ENCODE results near the gene TLR8. TPM values are rescaled to one million over a fixed set of nuclear protein-coding genes. Genes with fewer than 3 reads are reported as not detected.
A peak's percentile ranks its signal among the peaks of the same experiment; 100 is the strongest.

Gene TLR8
- total RNA-seq, 4 donors from 2014 or later: 0.22 to 3.1 (median 1.9) TPM; not detected in 1

- peak; percentile 32 for DNase-seq
- peak in 1 of 4 donors; percentile 47 for TF ChIP-seq POLR2A (IDR thresholded peaks at IDR 0.05)
- no peak for TF ChIP-seq CTCF (IDR thresholded peaks at IDR 0.05)
- Histone ChIP-seq H3K27me3 (no peaks in the 10 kb centered on the region), H3K36me3 (no peaks in the 10 kb centered on the region), H3K4me1 (peaks cover 0 to 51% (median 18%) of the 10 kb centered on the region in 3 donors), H3K27ac (peak overlapping the region; percentile 64 to 86 (median 82)), H3K9me3 (no peaks in the 10 kb centered on the region), H3K4me3 (peak overlapping the region in 1 of 4 donors; percentile 20)
- WGBS, 2 donors: 13 to 39% methylated on average over 1 to 11 of the region's 11 CpGs
- intact Hi-C loops (cut with DNase I): loop anchor here (10.0 kb wide), 1 partner anchor 535 kb away; no protein-coding TSS in a partner anchor
Measured at GRCh38 chrX:12949927-12950656, 43.7 kb downstream of the TLR8 start.

- TF ChIP-seq POLR2A (IDR thresholded peaks at IDR 0.05) (no peak), CTCF (IDR thresholded peaks at IDR 0.05) (peak in 5 of 6 experiments; percentile 23 to 53 (median 38))
- Histone ChIP-seq H3K4me1 (peaks cover 0 to 57% (median 22%) of the 10 kb centered on the region in 3 donors), H3K36me3 (no peaks in the 10 kb centered on the region), H3K27me3 (no peaks in the 10 kb centered on the region), H3K27ac (peak overlapping the region; percentile 64 to 86 (median 82)), H3K4me3 (peak overlapping the region in 1 of 4 donors; percentile 20), H3K9me3 (no peaks in the 10 kb centered on the region)
- intact Hi-C loops (cut with DNase I): loop anchor here (10.0 kb wide), 1 partner anchor 534 kb away; no protein-coding TSS in a partner anchor
- DNase-seq: no peak
- 47 to 63% methylated on average over 9 of the region's 9 CpGs for WGBS, 2 donors
Measured at GRCh38 chrX:12950851-12951594, 44.6 kb downstream of the TLR8 start.

GRCh38 chrX:12951595-12951975 is 45.2 kb downstream of the TLR8 start:
- WGBS, 2 donors: 80 to 86% methylated on average over 5 of the region's 5 CpGs
- TF ChIP-seq POLR2A (IDR thresholded peaks at IDR 0.05) (no peak), CTCF (IDR thresholded peaks at IDR 0.05) (no peak)
- no peaks in the 10 kb centered on the region for H3K36me3 ChIP-seq
- H3K27me3 ChIP-seq: no peaks in the 10 kb centered on the region
- peaks cover 0 to 58% (median 27%) of the 10 kb centered on the region in 3 donors for H3K4me1 ChIP-seq
- peak overlapping the region in 2 of 4 donors; percentile 79 to 86 for H3K27ac ChIP-seq
- intact Hi-C loops (cut with DNase I): loop anchor here (10.0 kb wide), 1 partner anchor 533 kb away; no protein-coding TSS in a partner anchor
- DNase-seq: no peak
- no peaks in the 10 kb centered on the region for H3K9me3 ChIP-seq
- H3K4me3 ChIP-seq: no peak overlapping the region

- Histone ChIP-seq H3K4me1 (peaks cover 0 to 43% (median 22%) of the 10 kb centered on the region in 3 donors), H3K27ac (peak overlapping the region in 1 of 4 donors; percentile 17), H3K4me3 (no peak overlapping the region), H3K27me3 (no peaks in the 10 kb centered on the region), H3K9me3 (no peaks in the 10 kb centered on the region), H3K36me3 (no peaks in the 10 kb centered on the region)
- WGBS, 2 donors: 89 to 97% methylated on average over 1 to 5 of the region's 8 CpGs
- no peak for DNase-seq
- TF ChIP-seq CTCF (IDR thresholded peaks at IDR 0.05) (no peak), POLR2A (IDR thresholded peaks at IDR 0.05) (no peak)
- intact Hi-C loops (cut with DNase I): loop anchor here (10.0 kb wide), 1 partner anchor 531 kb away; no protein-coding TSS in a partner anchor
Measured at GRCh38 chrX:12953420-12953819, 47.0 kb downstream of the TLR8 start.
